Stimulated activated CD4-positive, alpha-beta T cell treated with anti-CD3 and anti-CD28 coated beads, Interleukin-1b, Interleukin-23, amount 100 ng/mL, for 24 hours (primary cell): ENCODE data around the gene VEGFA.

Experiments
- DNase-seq, 4 experiments: peaks; one replicate each; pipeline ENCODE4 v3.0.0-alpha.2; 2020; ENCODE audit warnings: low read depth in 4 of 4, low spot score in 1 of 4

VEGFA gene

DNA sequence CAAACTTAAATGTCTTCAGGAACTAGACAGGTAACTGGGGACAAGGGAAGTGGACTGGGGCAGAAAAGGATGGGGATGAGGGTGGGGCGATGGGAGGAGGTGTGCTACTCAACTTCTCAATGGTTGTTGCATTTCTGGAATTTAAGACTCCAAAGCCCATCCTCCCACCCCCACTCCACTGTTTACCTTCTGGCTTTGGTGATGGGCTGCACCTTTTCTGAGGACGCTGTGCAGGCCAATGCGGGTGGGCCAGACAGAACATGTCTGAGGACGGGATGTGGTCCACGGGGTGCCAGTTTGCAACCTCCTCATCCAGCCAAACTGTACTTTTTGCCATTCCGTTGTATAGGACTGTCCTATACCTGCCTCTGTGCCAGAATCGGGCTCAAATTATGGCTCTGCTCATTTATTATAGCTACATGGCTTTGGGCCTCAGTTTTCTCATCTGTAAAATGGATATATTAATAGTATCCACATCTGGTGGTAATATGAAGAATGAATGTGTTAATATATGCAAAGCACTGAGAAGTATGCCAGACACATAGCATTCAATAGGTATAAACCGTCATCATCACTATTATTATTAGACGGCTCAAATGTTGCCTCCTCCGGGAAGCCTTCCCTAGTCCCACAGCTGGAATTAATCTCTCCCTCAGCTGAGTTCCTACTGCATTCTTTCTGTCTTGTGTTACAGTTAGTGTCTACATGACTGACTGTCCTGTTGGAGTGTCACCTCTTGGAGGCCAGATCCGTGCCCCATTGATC, 31.0 kb upstream of the VEGFA start:
- no peak for DNase-seq

DNA sequence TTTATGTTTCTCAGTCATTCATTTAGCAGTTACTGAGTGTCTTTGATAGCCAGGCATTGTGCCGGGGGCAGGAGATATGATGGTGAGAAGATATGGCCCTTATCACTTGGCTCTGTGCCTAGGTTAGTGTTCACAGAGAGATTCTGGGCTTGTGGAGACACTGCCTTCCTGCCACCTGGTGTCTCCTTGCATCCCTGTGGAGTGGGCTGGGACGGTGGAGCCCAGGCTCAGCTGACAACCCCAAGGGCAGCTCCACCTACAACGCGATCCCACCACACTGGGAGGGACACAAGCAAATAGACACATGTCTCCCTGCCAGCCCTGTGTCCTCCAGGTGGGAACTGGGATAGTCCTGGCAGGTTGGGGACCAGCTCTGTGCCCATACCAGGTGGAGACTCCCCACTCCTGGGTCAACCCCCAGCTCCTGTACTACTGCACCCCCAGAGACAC, 30.3 kb upstream of the VEGFA start:
- no peak for DNase-seq

DNA sequence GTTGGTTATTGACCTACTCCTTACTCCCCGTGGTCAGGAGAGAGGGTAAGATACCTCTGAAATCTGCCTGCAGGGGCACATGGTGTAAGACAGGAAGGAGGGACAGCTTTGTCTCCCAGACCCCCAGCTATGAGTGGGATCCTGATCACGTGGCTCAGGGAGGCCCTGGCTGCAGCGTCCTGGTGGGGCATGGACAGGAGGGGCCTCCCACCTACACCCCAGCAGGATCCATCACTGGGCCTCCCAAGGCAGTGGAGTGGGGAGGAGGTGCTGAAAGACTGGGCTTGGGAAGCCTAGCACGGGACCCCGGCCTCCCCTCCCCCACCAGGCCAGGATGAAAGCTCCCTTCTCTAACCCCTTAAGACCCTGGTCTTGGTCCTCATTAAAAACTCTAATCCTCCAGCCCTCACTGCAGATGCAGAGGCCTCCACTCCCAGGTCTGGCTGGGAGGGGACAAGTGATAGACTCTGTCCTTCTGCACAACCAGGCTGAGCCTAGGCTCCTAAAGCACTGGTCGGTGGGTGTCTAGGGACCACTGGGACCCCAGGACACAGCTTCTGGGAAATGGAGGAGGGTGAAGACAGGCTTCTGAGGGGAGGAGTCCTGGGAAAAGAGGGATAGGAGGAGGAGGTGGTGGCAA, 29.6 kb upstream of the VEGFA start:
- DNase-seq, result no peak

DNA sequence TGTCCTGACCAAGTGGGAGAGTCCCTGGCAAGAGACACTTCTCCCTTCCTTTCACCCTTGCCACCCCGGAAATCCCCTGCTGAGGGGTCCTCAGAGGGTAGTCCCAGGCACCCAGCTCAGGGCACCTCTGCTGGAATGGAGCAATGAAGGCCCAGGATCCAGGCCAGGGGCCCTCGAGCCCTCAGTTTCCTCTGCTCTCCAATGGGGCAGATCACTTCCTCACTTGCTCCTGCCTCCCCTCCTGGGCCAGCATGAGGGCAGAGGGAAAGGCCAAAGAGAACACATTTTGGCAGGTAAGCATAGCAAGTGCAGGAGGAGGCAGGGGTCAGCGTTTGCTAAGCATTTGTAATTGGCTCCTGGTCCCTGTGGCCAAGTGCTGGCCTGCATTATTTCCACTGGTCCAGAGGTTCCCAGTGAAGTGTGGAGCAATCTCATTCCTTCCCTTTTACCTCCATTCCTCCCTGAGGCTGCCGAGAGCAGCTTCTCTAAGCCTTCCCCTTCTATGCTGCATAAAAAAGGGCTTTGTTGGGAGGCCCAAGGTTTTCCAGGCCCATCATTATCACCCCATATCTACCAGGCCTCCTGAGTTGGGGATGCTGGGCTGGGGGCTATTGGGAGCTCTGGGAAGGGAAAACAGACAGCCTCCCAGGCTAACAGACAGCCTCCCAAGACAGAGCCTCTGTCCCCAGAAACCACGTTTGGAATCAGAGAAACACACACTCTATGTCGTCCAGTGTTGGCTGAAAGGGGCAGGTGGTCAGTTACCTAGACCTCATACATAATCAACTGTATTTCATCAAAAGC, 28.8 kb upstream of the VEGFA start:
- no peak for DNase-seq

DNA sequence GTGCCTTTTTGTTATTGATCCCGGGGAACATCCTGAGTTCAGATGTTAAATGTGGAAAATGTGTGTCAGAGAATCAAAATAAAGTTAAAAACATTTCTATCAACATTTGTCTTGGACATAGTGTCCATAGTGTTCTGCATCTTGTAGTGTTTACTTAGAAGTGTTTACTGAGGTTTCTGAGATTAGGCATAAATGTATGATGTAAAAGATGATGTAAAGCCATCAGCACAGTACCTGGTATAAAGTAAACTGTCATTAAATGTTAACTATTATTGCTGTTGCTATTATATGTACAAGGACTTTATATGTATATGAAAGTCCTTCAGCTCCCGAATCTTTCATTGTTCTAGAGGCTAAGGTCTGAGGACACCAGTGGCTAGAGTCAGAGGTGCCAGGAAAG, 28.2 kb upstream of the VEGFA start:
- DNase-seq, result no peak

DNA sequence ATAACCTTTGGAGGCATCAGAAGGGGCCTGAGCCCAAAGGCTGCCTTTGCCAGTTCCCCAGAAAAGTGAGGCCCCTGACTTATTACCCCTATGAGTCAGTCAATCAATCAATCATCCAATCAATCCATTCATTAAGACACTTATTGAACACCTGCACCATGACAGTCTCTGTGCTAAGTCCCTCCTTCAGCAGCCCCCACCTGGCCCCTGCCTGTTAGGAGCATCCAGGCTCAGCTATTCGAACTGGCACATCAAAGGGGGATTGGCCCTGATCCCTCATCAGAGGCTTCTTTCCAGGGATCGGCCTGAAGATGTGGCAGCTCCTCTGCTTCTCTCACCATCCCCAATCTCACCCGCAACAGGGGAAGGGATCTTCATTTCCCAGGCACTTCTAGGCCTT, 27.7 kb upstream of the VEGFA start:
- no peak for DNase-seq

DNA sequence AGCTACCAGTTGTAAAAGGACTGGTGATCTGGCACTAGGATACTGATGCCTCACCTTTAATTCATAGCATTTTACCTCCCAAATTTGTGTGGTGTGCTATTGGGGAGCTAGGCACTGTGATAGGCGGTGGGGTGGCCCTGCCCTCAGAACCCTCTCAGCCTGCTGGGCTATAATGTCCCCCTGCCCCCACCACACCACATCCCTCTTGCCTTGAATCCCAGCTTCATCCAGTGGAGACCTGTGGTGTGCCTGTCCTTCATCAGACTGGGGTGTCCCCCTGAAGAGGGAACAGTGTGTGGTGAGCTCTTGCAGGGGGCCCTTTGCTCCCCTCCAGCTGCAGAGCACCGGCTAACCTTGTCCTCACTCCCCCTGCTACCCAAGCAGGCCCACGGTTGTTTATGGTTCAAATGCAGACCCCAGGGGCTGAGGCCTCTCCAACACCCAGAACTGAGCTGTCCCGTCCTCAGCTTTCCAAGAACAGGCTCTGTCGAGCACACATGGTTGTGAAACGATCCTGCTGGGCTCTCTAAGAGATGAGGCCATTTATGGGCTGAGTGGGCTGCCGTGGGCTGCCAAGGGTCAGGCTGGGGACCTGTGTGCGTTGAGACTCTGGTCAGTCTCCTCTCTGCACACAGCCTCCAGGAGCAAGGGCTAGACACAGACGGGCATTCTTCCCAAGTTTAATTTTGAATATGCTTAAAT, 26.9 kb upstream of the VEGFA start:
- DNase-seq, result no peak

DNA sequence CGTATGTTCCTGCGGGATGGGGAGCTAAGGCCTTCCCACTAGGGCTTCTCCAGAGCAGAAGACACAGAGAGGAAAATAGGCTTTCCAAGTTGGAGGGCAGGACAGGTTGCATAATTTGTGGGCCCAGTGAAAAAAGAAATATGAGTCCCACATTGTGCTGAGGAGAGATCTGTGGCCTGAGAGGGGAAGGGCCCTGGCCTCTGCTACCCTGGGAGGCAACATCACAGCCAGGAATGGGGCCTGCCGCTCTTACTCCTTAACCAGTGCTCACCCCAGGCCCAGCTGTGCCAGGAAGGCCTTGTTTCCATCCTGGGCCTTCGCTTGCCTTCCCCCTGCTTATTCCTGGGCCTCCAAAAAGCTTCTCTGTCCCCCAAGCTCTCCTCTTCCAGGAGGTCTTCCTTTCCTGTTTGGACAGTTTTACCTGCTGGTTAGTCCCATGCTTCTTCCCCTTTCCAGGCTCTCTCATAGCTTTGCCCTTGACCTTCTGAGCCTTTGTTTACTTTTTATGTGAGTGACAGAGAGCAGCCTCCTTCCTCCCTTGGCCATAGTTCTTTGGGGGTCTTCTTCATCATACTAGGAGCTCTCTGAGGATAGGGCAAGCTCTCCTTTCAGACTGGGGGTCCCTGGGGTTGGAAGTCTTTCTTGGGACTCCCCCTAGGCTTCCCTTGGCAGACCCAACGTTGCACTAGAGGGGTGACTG, 26.2 kb upstream of the VEGFA start:
- no peak for DNase-seq

DNA sequence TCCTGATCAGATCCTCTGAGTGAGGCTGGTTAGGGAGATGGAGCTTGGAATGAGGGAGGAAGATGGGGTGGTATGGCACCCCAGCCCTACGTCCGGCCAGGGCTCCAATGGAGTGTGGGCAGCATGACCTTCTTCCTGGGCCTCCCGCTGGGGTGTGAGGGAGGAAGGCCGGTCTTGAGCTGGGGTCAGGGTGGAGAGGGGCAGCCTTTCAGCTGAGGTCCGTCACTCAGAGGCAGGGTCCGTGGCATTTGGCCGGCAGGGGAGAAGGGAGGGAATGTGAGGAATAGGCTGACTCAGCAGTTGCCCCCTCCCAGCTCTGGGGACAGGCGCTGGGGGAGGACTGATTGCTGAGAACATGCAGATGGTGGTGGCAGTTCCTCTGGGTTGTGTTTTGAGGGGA, 25.5 kb upstream of the VEGFA start:
- DNase-seq, result no peak

DNA sequence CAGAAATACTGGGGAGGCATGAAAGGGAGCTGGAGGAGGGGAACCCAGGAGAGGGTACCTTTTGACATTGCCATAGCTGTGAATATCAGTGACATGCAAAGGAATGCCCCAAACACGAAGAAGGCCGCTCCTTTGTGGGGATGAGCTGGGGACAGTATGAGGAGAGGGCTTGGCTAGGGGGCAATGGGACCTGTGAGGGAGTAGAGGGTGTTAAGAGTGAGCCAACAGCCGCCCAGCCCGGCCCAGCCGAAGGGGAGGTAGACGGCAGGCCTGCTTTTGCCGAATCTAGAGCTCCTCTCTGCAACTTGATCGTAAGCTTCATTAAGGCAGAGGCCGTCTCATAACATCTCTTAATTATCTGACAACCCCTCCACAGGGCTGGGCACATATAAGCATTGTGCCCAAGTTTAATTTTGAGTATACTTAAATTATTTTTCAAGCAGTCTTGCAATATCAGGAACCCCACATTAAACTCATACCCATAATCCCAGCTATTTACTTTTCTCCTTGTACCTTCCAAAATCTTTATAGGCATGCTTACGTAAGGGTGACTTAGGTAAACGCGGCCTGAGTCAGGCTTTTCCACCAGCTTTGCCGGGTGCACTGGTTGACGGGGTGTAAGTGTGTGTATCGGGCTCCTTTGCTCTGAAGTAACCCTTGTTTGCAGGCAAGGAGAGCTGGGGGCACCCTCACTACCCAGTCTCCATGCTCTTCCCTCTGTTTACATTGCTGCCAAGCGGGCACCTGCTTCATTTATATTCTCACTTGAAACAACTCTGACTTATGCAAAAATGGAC, 24.9 kb upstream of the VEGFA start:
- no peak for DNase-seq

DNA sequence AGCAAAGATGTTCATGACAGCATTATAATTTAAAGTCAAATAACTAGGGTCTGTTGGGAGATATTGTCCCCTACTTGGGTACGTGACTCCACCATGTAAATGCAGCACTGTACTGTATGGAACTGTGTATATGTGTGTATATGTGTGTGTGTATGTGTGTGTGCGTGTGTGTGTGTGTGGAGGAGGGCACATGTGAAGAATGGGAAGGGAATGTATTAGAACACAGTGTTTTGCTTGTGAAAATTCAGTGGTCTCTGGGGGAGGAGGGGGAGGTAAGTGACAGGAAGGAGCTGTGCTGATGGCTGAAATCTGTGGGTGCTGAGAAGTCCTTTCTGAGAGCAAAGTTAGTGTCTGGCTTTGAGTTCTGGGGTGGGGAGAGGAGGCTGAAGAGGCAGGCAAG, 23.9 kb upstream of the VEGFA start:
- no peak for DNase-seq

DNA sequence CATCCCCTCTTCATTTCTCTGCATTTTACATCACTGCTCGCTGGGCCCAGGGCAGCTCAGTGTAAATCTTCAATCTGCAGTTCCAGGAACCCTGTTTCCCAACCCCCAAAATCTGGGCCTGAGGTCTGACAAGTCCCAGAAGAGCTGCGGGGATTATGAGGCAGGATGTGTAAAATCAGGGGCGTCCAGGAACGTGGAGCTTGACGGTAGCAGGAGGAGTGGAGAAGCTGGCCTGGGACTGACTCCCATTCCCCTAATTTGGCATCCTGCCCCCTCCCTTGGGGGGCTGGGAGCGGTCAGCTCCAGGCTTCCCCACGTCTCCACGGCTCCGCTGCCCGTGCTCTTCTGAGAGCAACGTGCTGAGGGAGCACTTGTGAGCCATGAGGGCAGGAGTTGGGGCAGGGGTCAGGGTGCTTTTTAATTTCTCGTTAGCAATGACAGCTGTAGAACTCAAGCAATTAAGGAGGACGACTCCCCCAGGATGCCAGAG, 23.4 kb upstream of the VEGFA start:
- no peak for DNase-seq

DNA sequence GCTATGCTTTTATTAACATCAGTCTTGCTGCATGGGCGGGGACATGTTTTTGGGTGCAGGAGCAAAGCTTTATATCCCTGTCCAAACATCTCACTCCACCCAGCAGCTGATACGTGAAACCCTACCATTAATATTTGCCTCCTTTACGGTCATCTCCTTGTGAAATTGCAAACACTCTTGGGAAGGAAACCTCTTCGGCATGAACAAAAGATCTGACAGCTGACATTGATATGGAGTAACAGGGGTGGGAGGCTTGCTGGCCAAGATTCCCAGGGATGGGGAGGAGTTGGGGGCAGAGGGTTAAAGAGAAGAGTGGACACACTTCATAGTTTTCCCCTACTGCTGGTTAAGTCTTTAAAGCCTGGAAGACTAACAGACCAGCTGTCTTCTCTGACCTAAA, 22.2 kb upstream of the VEGFA start:
- no peak for DNase-seq

DNA sequence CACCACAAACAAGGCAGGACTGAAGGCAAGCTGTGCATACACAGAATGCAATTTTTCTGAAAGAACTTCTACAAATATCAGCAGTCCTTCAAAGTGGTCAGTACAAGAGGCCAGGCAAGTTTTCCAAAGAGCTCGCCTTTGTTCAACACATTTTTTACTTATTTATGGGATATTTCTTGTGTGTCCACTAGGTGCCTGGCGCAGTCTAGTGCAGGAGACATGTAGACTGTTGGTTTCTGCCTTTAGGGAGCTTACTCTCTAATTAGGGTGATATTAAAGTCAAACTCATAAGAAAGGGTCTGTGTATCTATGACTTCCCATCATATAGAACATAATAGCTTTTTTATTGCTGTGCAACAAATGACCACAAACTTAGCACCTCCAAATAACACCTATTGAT, 21.2 kb upstream of the VEGFA start:
- no peak for DNase-seq

DNA sequence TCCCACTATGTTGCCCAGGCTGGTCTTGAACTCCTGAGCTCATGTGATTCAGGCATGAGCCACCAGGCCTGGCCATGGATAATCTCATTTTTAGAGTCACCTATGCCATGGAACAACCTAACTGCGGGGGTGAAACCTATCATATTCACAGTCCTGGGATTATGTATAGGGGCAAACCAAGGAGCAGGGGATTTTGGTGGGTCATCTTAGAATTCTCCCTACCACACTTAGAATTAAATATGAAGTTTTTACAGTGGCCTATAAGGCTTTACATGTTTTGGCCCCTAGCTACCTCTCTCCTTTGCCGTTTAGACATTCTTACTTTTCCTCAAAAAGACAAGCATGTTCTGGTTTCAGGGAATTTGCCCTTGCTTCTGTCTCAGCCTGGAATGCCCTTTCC, 20.6 kb upstream of the VEGFA start:
- DNase-seq, result no peak

DNA sequence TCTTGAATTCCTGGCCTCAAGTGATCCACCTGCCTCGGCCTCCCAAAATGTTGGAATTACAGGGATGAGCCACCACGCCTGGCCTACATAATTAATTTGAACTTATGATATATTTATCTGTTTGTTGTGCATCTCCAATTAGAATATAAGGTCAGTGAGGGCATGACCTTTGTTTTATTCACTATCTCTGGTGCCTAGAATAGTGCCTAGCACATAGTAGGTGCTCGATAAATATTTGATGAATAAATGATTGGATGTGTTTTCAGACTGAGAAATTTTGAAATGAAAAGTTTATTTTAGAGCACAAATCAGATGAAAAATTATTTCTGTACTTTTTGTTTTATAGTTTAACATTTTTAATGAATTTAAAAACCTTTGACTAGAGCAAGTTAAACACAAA, 19.4 kb upstream of the VEGFA start:
- no peak for DNase-seq

DNA sequence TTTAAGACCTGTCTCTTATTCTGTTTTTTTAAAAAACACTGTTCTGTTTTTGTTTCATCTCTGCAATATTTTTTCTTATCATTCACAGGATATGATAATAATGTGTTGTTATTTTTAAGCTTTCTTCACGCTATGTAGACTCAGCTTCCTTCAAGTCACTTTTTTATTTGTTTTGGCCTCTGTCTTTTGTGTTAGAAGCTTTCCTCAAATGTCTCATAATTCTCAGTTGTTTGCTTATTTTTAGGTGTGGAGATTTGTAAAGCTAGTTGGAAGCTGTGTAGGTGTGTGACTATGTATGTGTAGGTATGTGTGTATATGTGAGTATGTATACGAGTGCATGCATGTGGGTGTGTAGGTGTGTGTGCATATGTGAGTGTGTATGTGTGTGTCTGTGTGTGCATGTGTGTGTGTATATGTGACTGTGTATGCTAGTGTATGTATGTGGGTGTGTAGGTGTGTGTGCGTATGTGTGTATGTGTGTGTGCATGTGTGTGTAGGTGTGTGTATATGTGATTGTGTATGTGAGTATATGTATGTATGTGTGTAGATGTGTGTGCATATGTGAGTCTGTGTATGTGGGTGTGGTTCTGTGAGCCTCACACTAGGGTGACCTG, 16.3 kb upstream of the VEGFA start:
- no peak for DNase-seq

DNA sequence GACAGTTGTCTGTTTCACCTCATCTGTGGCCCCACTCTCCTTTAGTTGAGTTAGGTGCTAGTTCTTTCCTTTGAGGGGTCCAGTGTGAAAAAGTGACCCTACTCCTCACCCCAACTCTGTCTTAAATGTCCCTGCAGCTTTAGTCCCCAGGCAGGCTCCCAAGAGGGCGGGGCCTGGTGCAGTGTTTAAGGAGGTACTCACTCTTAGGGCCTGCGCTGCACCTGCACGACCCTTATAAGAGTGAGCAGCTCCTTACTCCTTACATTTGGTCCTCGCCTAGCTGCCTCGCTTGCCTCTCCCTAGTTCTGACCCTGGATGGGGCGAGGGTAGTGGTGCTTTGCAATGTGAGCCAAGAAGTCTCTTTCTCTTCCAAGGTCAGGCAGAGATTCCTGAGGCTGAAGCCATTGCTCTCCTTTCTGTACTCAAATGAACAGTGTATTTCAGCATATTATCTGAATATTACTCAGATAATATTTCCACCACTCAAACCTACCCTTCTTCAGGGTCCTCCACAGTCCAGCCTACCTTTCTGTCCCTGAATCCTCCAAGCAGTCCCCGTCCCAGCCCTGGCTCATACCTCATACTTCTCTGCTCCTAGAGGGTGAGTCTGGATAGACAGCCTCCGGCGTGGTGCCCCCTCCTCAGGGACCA, 11.9 kb upstream of the VEGFA start:
- no peak for DNase-seq

DNA sequence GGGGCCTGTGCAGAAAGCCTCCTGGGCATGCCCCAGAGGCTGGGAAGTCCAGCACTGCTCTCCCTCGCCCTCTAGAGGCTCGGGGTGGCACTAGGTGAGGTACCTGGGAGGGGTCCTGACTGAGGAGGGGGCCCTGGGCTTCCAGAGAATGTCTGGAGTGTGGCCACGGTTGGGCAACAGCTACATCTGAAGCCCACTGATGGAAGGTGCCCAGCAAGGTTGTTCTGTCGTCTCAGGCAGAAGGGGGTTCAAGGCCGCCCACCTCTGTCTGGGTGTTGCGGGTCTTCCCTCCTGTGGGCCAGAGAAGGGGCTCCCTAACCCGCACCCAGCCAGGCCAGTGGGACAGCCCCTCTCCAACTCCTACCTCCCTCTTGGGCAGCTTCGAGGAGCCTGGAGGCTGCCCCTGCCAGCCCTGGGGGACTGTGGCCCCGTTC, 11.4 kb upstream of the VEGFA start:
- DNase-seq, result no peak
